GM21529 (cell line): Measurements from ENCODE around the gene IL1R2.
"Not testable (repeated sequence)": the region's sequence is repeated elsewhere in the genome, so short reads cannot be mapped to it uniquely, and the experiment has no call there.

Experiments
- ATAC-seq: cut with Tn5 transposase; IDR thresholded peaks from one replicate; pipeline ENCODE4 v1.9.1; 2021; ENCODE audit not compliant: unreplicated experiment

IL1R2 gene

GRCh38 chr2:101998896-101999789, 7.4 kb downstream of the IL1R2 start:
- peak; percentile 69 for ATAC-seq

GRCh38 chr2:102000012-102000411, 8.3 kb downstream of the IL1R2 start:
- ATAC-seq = no peak

- ATAC-seq = no peak
These were observed 9.3 kb downstream of the IL1R2 start for GRCh38 chr2:102000813-102001766.

GRCh38 chr2:102001767-102002142, 10.0 kb downstream of the IL1R2 start:
- ATAC-seq = no peak

- ATAC-seq = no peak
These were observed 10.5 kb downstream of the IL1R2 start for GRCh38 chr2:102002228-102002627.

- not testable (repeated sequence) for ATAC-seq
These were observed 11.1 kb downstream of the IL1R2 start for GRCh38 chr2:102002909-102003308.

GRCh38 chr2:102003696-102004095, 11.9 kb downstream of the IL1R2 start:
- ATAC-seq = no peak

GRCh38 chr2:102004581-102004980, 12.8 kb downstream of the IL1R2 start:
- ATAC-seq = no peak

GRCh38 chr2:102005449-102005848, 13.7 kb downstream of the IL1R2 start:
- ATAC-seq = no peak

- ATAC-seq = peak; percentile 67
These were observed 14.5 kb downstream of the IL1R2 start for GRCh38 chr2:102005989-102006885.

- ATAC-seq = no peak
These were observed 15.1 kb downstream of the IL1R2 start for GRCh38 chr2:102006886-102007278.

- no peak for ATAC-seq
These were observed 16.7 kb downstream of the IL1R2 start for GRCh38 chr2:102008490-102008889.

- ATAC-seq = no peak
These were observed 17.8 kb downstream of the IL1R2 start for GRCh38 chr2:102009557-102009956.

GRCh38 chr2:102010902-102011301, 19.1 kb downstream of the IL1R2 start:
- ATAC-seq = no peak

- ATAC-seq = no peak
These were observed 20.4 kb downstream of the IL1R2 start for GRCh38 chr2:102012061-102012614.

GRCh38 chr2:102013206-102014040, 21.7 kb downstream of the IL1R2 start:
- no peak for ATAC-seq

GRCh38 chr2:102014041-102014345, 22.2 kb downstream of the IL1R2 start:
- no peak for ATAC-seq

GRCh38 chr2:102015399-102015798, 23.6 kb downstream of the IL1R2 start:
- no peak for ATAC-seq

- ATAC-seq = no peak
These were observed 24.7 kb downstream of the IL1R2 start for GRCh38 chr2:102016399-102016955.
